C4-2B (cell line): ENCODE data around the gene MAMDC2.

Experiments
- H3K27ac ChIP-seq: fragments of 450-650 bp; 2 replicates; pipeline ENCODE4 v1.5.1; 2017
- CTCF ChIP-seq: fragments of 450-650 bp; conservative IDR thresholded peaks from 2 replicates; pipeline ENCODE4 v1.5.1; 2017; ENCODE audit warnings: mild to moderate bottlenecking
- ZFX ChIP-seq: fragments of 450-650 bp; IDR thresholded peaks from 2 replicates; pipeline ENCODE4 v1.6.1; 2017

The MAMDC2 gene

GRCh38 chr9:70125621-70126263, 82.1 kb downstream of the MAMDC2 start:
- TF ChIP-seq CTCF (no peak), ZFX (no peak)

GRCh38 chr9:70127036-70127435, 83.4 kb downstream of the MAMDC2 start:
- peak overlapping the region; percentile 29; the same call in 1 of the 2 replicates for H3K27ac ChIP-seq
- no peak for TF ChIP-seq ZFX
- TF ChIP-seq CTCF = no peak

More at GRCh38 chr9:70125621-70126263, 82.1 kb downstream of the MAMDC2 start:
- no peak overlapping the region; the same call in 1 of the 2 replicates for H3K27ac ChIP-seq

GRCh38 chr9:70127540-70128416, 84.1 kb downstream of the MAMDC2 start:
- TF ChIP-seq CTCF (no peak), ZFX (no peak)
- H3K27ac ChIP-seq = peak overlapping the region; percentile 29; the same call in 1 of the 2 replicates

GRCh38 chr9:70130266-70130665, 86.6 kb downstream of the MAMDC2 start:
- TF ChIP-seq ZFX (no peak), CTCF (no peak)

GRCh38 chr9:70131296-70131695, 87.6 kb downstream of the MAMDC2 start:
- no peak overlapping the region for H3K27ac ChIP-seq
- no peak for TF ChIP-seq ZFX

More at GRCh38 chr9:70130266-70130665, 86.6 kb downstream of the MAMDC2 start:
- H3K27ac ChIP-seq = no peak overlapping the region

GRCh38 chr9:70133253-70134208, 89.9 kb downstream of the MAMDC2 start:
- TF ChIP-seq ZFX = no peak
- no peak for TF ChIP-seq CTCF
- H3K27ac ChIP-seq = no peak overlapping the region

- TF ChIP-seq CTCF = no peak
- no peak for TF ChIP-seq ZFX
- no peak overlapping the region for H3K27ac ChIP-seq
These were observed 90.7 kb downstream of the MAMDC2 start for GRCh38 chr9:70134360-70134759.
